NCI-H1694 (cell line): ENCODE results near the gene CISH.
A peak's percentile ranks its signal among the peaks of the same experiment; 100 is the strongest.

Experiments
- DNase-seq: peaks from one replicate; lab custom pipeline; 2025; lab: John Stamatoyannopoulos, UW

The CISH gene, protein sequence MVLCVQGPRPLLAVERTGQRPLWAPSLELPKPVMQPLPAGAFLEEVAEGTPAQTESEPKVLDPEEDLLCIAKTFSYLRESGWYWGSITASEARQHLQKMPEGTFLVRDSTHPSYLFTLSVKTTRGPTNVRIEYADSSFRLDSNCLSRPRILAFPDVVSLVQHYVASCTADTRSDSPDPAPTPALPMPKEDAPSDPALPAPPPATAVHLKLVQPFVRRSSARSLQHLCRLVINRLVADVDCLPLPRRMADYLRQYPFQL

DNA sequence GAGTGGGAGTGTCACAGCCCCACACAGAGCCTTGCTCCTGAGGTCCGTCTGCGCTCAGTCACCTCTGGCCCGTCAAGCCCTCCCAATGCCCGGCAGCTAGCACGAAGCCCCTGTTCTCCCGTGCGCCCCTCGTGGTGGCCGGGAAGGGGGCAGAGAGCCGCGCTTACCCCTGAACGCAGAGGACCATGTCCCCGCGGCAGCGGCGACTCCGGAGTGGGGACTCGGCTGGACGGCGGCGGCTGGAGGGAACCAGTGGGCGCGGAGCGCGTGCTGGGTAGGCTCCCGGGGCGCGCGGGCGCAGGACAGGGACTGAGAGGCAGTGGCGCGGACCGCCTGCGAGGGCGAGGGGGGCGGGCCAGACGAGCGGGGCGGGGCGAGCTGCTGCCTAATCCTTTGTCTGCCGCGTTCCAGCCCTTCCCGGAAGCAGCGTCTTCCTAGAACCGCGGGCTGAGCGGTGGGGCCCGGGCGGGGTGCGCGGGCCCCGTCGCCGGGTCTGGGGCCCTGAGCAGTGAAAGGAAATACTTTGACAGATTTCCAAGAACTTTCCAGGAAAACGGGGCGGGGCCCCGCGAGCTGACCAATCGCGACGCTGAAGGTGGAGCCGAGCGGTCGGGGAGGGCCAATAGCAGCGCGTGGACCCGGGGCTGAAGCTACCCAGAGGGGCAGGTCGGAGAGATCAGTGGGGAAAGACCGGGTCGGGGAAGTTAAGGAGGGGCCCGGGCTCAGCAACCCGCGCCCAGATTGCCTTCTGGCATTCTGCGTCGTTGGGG lies at the start of gene CISH:
Gene CISH (minus strand): TSS at position 311 of the 770 bp plus-strand sequence. CDS start 124 bp downstream, at position 187.
- DNase-seq = peak; percentile 58

DNA sequence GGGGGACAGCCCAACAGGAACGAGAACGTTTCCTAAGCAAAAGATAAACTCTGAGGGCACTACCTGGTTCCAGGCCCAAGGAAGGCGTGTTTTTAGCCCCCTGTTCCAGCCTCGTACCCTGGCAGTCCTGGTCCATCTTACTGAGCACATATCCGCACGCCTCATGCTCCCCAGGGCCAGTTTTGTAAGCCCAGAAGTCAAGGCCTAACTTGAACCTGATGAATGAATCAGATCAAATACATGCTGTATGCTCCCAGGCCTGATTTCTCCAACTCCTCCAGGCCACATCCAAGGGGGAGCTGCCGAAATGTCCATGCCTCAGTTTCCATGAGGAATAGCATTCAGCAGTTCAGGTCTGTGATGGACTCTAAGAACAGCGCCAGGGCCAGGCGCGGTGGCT lies 48.8 kb upstream of the CISH start:
- no peak for DNase-seq

DNA sequence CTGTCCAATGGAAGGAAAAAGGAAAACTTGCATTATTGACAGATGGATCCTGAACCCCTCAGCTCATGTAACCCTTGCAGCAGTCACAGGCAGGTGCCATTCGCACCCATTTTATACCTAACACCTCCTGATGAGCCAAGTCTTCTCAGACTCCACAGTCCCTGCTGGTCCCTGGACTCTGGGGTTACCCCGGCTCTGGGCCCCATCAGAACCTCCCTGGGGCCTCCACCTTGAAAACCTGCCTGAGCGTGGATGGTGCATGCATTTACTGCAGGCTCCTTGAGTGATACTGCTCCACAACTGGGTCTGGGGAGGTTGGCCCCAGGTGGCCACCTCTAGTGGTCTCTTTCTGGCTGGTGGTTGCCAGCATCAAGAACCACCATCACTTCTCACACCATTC lies 47.3 kb upstream of the CISH start:
- no peak for DNase-seq

DNA sequence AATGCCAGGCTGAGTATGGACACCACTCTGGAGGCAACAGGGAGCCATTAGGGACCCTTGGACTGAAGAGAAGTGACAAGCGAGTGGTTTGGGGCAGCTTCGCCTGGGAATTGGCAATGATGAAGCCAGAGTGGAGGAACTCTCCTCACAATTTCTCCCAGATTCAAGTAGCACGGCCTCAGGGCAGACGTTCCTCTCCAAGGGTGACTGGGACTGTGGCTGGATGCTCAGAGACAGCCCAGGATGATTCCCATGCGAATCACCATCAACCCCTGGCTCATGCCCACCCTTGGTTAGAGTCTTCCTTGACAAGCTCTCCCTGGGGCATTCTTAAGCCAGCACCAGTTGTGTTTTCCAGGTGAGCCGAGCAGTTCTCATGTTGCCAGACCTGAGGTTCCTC lies 46.8 kb upstream of the CISH start:
- no peak for DNase-seq

DNA sequence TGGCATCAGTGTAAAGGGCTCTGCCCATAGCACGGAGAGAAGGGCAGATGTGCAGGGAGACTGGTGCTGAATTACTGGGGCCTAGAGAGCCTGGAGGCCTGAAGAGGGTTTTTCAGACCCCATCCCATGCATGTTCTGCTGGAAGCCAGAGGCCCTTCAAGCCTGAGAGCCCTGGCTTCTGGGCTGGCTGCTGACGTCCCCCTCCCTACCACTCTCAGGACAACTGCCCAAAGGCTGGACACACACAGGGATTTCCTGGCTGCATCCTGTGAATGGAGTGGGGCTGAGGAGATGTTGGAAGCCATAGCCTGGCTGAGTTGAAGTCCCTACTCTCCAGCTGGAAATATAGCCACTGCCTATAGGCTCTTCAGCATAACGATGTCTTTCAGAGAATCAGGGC lies 46.2 kb upstream of the CISH start:
- DNase-seq = no peak

DNA sequence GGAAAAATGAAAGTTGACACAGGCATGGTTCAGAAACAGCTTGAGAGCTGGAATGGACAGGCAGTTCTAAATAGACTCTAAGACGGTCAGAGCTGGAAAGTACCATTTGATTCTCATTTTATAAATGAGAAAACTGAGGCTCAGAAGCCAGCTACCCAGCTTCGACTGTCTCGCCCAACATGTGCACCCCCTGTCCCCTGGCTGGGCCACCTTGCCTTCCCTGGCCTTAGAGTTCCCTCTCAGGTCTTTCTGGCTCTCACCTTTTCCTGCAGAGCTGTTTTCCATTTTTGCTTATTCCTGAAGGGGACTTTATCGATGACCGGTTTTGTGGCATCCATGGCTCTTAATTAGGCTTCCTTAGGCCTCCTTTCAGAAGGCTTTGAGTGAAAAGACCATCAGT lies 45.8 kb upstream of the CISH start:
- DNase-seq = no peak

DNA sequence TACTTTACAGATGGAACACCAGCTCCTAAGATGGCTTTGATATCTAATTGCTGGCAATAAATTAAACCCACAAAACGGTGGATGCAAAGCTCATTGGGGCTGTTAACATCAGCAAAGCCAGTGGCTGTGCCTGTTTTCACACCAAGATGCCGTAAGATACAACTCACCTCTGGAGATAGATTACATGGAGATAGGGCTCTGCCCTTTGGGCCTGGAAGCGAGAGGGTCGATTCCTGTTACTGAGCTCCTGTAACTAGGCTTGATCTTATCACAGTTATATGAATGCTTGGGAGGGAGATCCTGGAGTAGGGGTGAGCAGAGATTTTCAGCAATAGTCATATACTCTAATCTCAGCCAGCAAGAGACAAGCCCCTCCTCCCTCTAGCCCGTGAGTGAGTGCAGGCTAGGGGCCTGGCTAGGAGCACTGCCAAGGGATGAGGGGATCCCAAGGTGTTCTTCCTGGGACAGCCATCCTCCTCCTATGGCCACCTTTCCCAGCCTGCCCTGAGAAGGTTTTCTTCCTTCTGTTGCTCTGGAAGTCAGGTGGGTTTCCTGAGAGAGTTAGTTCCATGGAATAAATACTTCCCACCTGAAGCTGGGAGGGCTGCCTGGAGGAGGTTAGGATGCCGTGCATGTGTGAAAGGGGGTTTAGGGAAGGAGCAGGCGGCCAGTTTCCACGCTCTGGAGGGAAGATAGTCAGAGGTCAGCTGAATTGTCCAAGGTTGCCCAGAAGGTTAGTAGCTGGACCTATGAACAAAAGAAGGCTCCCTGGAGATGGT lies 45.0 kb upstream of the CISH start:
- no peak for DNase-seq

DNA sequence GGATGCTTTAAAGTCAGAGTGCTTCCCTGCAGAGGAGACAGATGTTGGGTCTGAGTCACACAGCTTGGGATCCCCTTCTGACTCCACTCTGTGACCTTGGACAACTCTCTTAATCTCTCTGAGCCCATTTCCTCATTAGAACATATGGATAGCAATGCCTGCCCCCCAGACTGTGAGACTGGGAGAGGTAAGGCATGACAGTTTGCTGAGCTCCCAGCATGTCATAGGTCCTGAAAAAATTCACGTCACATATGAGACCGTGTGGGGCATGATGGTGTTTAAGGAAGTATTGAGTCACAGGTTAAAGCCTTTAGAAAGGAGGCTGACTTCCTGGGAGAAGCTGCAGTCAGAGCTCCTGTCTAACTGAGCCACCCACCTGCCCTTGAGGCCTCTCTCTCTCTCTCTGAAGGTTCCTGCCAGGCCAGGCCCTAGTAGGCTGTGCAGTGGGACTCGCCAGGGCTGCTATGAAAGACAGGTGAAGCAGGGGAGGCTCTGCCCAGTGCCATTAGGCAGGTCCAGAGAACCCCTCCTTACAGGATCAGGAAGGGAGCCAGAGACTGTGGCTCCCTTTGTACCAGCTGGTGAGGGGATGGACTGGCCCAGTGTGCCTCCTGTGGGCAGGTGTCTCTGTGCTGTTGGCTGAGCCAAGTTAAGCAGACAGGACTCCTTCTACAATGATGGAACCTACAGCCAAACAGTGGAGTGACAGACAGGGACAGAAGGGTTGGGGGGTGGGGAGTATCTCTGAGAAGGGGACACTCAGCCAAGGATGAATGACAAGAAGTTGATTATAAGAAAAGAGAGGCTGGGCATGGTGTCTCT lies 43.6 kb upstream of the CISH start:
- DNase-seq = no peak

DNA sequence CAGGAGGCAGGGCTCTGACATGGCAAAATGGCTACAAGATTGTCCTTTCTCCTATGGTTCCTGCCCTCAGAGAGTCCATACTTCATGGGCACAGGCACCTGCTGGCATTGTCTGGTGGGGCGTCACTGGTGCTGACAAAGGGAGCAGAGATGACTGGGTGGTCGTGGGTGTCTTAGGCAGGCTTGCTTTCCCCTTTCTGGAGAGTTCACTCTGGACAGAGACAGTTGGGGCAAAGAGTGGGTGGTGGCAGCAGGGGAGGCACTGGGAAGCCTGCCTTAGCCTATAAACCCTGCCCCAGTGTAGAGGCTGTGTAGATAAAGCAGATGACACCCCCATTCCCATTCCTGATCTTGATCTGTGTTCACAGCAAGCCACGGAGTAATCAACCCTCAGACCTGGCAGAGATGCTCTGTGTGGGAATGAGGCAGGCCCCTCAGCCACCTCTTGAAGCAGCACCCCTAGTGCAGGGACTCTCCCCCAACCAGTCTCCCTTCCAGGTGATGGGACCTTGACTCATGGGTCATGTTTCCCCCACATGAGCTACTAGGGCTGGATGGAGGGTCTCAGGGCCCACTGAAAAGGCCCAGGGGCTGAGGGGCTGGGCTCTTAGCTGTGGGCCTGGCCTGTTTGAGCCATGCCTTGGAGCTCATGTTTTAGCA lies 42.5 kb upstream of the CISH start:
- no peak for DNase-seq

DNA sequence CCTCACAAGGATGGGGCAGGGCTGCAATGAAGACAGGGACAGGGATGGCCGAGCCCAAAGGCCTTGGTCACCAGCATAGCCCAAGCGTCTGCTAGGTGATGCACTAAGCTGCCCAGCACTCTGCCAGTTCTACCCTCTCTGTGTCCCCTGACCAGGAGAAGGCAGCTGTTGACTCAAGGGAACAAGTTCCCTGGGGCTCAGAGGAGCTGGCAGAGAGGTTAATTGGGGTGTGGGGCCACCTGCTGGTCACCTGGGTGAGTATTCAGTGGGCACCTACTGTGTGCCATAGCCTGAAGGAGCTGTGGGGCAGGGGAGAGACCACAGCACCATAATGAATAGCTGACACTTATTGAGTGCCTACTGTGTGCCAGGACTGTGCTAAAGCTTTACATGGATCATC lies 41.1 kb upstream of the CISH start:
- no peak for DNase-seq

DNA sequence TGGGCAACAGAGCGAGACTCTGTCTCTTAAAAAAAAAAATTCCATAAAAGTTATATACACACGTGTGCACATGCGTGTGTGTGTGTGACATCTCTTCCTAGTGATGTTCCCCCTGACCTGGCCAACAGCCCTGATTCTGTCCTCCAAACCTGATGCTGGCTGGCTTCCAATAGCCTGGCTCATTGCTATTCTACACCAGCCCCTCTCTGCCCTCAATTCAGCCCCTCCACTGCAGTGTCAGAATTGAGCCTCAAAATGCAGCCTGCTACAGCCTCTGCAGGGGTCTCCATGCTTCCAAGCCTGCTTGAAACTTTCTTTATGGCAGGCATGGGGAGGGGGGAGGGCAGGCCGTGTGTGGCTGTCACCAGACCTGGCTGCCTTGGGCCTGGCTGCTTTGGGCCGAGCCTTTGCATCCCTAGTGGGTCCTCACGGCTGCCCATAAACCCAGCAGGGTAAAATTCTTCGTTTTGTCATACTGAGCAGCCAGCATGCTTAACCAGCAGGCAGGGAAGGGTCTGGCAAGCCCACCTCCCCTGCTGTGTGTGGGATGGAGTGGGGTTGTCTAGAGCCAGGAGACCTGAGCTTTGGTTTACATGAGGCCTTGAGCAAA lies 40.5 kb upstream of the CISH start:
- no peak for DNase-seq

DNA sequence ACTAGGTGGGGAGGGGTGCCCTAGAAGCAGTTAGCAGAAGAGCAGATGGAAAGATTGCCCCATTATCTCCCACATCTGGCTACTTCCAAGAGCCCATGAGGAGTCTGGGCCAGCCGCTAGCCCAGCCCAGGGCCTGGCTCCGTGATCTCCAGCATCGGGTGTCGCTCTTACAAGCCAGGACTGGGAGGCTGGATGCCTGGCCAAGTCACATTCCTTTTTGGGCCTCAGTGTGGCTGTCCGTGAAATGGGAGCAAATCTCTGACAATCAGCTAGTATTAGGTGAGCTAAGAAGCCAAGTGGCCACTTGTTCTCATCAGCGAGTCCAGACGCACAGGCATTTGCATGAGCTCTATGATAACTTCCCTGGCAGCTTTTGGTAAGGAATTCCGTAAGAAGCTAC lies 39.9 kb upstream of the CISH start:
- DNase-seq = no peak

DNA sequence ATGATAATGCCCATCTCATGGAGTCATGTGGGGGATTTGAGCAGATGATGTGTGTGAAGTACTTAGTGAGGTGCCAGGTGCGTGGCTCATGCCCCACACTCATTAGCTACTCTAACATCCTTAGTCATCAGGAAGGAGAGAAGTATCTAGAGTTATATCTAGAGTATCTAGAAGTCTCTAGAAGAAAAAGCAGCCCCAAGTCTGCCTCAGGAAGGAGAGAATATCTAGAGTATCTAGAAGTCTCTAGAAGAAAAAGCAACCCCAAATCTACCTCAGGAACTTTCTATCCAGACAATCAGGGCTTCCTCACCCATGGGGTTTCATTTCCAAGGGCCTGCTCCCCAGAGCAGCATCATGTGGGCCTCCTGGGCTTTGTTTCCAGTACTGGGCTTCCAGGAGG lies 38.4 kb upstream of the CISH start:
- DNase-seq = no peak

DNA sequence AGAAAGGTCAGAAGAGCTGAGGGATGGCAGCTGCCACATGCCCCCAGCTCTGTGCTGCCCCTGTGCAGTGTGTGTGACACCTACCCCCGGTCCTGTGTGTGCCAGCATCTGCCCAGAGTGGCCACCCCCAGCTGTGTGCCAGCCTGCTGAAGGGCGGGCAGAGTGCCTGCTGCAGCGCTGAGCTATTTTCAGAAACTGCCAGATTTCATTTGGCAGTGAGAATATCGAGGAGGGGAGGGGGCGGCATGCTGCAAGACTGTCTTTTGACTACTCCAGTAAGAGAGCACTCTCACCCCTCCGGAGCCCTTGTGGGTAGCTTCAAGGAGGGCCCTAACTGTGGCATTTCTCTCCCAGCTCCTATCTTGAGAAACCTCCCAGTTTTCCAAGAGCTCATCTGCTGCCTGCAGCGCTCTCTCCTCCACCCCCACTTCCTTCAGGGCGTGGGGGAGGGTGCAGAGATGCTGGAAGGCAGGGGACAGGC lies 37.9 kb upstream of the CISH start:
- DNase-seq = no peak

DNA sequence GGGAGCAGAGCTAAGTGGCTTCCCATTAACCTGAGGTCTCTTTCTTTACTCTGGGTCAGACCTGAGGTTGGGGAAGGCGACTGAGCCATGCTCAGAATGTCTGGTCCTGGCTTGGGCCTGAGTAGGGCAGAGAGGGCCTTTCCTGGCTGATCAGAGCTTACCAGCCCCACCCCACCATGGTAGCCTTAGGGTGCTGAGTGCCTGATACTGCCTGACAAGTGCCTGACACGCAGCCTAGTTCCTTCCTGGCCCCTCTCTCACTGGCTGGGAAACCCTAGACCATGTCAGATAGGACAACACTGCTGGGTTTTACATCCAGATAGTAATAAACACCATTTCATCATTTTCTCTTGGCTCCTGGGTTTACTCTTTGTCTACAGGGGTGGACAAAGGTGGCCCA lies 37.4 kb upstream of the CISH start:
- no peak for DNase-seq

DNA sequence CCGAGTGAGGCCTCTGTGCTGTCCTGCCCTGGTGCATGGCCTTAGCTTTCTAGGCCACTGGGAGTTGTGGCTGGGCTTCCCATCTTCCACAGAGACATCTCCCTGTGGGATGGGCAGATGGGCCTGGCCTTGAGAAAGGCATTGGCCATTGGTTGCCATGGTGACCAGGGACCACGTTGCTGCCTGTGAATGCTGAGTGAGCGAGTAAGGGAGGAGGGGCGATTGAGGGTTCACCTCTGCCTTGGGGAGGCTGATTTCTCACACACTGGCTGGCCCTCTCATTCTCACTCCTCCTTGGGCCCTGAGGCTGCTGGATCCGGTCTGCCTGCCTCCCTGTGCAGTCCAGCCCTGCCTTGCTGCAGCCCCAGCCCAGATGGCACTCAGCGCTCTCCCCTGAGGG lies 36.7 kb upstream of the CISH start:
- no peak for DNase-seq

DNA sequence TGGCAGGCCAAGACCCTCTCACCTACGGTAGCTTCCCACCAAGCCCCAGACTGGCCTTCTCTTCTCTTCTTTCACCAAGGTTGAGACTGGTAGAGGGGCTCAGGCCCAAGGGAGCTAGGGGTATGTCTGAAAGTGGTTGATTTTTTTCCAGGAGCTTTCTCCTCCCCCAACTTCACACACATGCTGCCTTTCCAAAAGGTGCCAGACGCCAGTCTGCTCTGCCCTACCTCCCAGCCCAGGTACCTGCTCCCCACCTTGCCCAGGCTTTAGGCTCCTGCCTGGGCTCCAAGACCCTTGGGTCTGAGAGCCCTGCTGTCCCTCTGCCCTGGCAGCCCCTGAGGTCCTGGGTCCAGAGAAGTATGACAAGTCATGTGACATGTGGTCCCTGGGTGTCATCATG lies 33.8 kb upstream of the CISH start:
- DNase-seq = no peak

DNA sequence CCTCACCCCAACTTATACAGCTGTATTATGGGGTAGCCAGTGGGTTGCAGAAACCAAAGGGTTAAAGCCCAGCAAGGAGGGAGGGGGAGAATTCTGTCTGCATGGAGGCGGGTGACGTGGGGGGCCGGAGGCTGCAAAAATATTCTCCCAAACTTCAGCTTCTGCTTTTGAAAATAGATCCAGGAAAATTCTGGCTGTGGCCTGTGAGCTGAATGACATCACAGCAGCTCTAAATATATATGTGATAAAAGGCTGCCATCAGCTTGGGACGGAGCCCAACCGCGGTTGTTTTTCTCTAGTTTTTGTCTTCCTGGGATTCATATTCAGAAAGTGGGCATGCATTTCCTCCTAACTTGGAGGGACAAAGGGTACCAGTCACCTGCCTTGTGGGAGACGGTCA lies 33.0 kb upstream of the CISH start:
- no peak for DNase-seq

DNA sequence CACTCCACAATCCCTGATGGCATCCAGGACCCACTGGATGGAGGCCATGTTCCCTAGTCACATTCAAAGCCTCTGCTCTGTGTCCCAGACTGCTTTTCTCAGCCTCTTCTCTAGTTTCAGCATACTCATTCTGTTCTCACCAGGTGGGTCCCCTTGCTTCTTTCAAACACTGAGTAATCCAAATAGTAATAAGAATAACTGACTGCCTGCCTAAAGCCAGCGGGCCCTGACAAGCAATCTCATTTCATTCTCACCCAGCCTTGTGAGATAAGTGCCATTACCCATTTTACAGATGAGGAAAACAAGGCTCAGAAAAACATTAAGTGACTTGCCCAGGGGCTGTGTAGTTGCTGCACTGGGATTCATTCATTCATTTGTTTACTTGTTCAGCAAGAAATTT lies 30.8 kb upstream of the CISH start:
- DNase-seq = no peak

DNA sequence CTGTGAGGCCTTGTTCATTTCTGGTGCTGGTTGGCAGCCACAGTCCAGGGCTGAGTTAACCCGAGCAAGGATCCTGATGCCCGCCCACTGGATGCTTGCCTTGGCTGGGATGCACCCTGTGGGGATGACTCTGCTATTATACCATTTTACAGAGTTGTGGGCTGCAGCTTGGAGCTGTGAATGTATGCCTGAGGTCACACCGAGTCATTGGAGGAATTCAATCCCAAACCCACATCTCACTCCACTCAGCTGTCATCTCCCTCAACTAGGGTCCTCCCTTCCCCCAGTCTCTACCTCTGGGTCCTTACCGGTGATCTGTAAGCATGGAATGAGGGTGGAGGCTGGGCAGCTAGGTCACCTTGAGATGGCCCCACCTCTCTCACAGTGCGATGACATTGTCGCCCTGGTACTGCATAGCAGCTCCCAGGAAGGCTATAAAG lies 27.5 kb upstream of the CISH start:
- DNase-seq = no peak

DNA sequence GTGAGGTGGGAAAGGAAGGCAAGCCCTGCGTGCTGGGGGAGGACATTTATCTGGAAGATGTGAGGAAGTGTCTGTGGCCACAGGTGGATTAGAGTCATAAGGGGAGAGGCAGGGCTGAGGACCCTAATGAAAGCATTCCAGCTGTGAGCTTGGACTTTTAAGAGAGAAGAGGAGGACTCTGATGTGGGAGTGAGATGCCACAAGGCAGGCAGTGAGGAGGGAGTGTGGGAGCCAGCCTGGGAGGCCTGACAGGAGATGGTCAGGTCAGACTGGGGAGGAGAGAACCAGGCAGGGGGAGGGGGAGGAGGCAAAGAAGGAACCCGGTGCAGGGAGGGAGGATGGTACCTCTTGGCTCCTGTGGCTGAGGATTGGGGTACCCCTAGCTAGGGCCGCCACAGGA lies 26.4 kb upstream of the CISH start:
- no peak for DNase-seq
